Peyer's patch (tissue), 4 donors: ENCODE results near the gene INHBB.

Experiments used
- POLR2A ChIP-seq, 2 donors: fragments of 450-650 bp; IDR thresholded peaks; one replicate each; pipeline ENCODE4 v1.5.1; 2017; ENCODE audit warnings: antibody characterized with exemption in 2 of 2, mild to moderate bottlenecking in 2 of 2, moderate library complexity in 2 of 2
- TF ChIP-seq, protein P1 (sequence below), 6 experiments: fragments of 450-650 bp in 4 of 6; fragments of 200-600 bp in 2 of 6; sonication (generic) in 1 of 6; IDR thresholded peaks; one replicate each; pipeline ENCODE4 v1.5.1; 2017 to 2019; ENCODE audit warnings: antibody characterized with exemption in 6 of 6, mild to moderate bottlenecking in 3 of 6, moderate library complexity in 1 of 6

DNA sequence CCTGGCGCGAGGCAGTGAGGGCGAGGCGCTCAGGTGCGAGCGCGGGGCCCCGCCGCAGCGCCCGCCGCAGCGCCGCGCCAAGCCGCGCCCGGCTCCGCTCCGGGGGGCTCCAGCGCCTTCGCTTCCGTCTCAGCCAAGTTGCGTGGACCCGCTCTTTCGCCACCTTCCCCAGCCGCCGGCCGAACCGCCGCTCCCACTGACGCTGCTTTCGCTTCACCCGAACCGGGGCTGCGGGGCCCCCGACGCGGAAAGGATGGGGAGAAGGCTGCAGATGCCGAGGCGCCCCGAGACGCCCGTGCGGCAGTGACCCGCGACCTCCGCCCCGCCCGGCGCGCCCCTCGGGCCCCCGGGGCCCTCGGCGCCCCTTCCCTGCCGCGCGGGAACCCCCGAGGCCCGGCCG, 328 bp upstream of the INHBB start:
- TF ChIP-seq, protein P1, sequence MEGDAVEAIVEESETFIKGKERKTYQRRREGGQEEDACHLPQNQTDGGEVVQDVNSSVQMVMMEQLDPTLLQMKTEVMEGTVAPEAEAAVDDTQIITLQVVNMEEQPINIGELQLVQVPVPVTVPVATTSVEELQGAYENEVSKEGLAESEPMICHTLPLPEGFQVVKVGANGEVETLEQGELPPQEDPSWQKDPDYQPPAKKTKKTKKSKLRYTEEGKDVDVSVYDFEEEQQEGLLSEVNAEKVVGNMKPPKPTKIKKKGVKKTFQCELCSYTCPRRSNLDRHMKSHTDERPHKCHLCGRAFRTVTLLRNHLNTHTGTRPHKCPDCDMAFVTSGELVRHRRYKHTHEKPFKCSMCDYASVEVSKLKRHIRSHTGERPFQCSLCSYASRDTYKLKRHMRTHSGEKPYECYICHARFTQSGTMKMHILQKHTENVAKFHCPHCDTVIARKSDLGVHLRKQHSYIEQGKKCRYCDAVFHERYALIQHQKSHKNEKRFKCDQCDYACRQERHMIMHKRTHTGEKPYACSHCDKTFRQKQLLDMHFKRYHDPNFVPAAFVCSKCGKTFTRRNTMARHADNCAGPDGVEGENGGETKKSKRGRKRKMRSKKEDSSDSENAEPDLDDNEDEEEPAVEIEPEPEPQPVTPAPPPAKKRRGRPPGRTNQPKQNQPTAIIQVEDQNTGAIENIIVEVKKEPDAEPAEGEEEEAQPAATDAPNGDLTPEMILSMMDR (IDR thresholded peaks at IDR 0.05), result no peak
- TF ChIP-seq POLR2A (IDR thresholded peaks at IDR 0.05), result no peak
